ENCODE results near the gene TGM2.

TGM2 gene

GRCh38 chr20:38162878-38163875 is 1.9 kb downstream of the TGM2 start:
- in situ Hi-C loops (cut with MboI; ENCODE audit: low sequenced_read_pairs) = no loop called here

- in situ Hi-C loops (cut with MboI; ENCODE audit: low sequenced_read_pairs) = no loop called here
Measured at GRCh38 chr20:38162149-38162548, 2.9 kb downstream of the TGM2 start.

GRCh38 chr20:38161412-38161774 is 3.7 kb downstream of the TGM2 start:
- in situ Hi-C loops (cut with MboI; ENCODE audit: low sequenced_read_pairs) = no loop called here

GRCh38 chr20:38159957-38160756 is 4.9 kb downstream of the TGM2 start:
- in situ Hi-C loops (cut with MboI; ENCODE audit: low sequenced_read_pairs) = no loop called here

GRCh38 chr20:38159566-38159956 is 5.5 kb downstream of the TGM2 start:
- in situ Hi-C loops (cut with MboI; ENCODE audit: low sequenced_read_pairs) = no loop called here

- in situ Hi-C loops (cut with MboI; ENCODE audit: low sequenced_read_pairs) = no loop called here
Measured at GRCh38 chr20:38158701-38159351, 6.2 kb downstream of the TGM2 start.

GRCh38 chr20:38157635-38158495 is 7.2 kb downstream of the TGM2 start:
- in situ Hi-C loops (cut with MboI; ENCODE audit: low sequenced_read_pairs) = no loop called here

GRCh38 chr20:38156888-38157634 is 8.0 kb downstream of the TGM2 start:
- in situ Hi-C loops (cut with MboI; ENCODE audit: low sequenced_read_pairs) = no loop called here

- in situ Hi-C loops (cut with MboI; ENCODE audit: low sequenced_read_pairs) = no loop called here
Measured at GRCh38 chr20:38156280-38156679, 8.8 kb downstream of the TGM2 start.

GRCh38 chr20:38155811-38156210 is 9.3 kb downstream of the TGM2 start:
- in situ Hi-C loops (cut with MboI; ENCODE audit: low sequenced_read_pairs) = no loop called here

- in situ Hi-C loops (cut with MboI; ENCODE audit: low sequenced_read_pairs) = no loop called here
Measured at GRCh38 chr20:38153401-38153800, 11.7 kb downstream of the TGM2 start.

GRCh38 chr20:38152621-38153221 is 12.3 kb downstream of the TGM2 start:
- in situ Hi-C loops (cut with MboI; ENCODE audit: low sequenced_read_pairs) = no loop called here

- in situ Hi-C loops (cut with MboI; ENCODE audit: low sequenced_read_pairs) = no loop called here
Measured at GRCh38 chr20:38152175-38152620, 12.9 kb downstream of the TGM2 start.

GRCh38 chr20:38151455-38151854 is 13.6 kb downstream of the TGM2 start:
- in situ Hi-C loops (cut with MboI; ENCODE audit: low sequenced_read_pairs) = no loop called here

GRCh38 chr20:38150335-38151170 is 14.5 kb downstream of the TGM2 start:
- in situ Hi-C loops (cut with MboI; ENCODE audit: low sequenced_read_pairs) = no loop called here

- in situ Hi-C loops (cut with MboI; ENCODE audit: low sequenced_read_pairs) = no loop called here
Measured at GRCh38 chr20:38148328-38149102, 16.6 kb downstream of the TGM2 start.

- in situ Hi-C loops (cut with MboI; ENCODE audit: low sequenced_read_pairs) = no loop called here
Measured at GRCh38 chr20:38147751-38148150, 17.3 kb downstream of the TGM2 start.

- in situ Hi-C loops (cut with MboI; ENCODE audit: low sequenced_read_pairs) = no loop called here
Measured at GRCh38 chr20:38147163-38147562, 17.9 kb downstream of the TGM2 start.
